GM19025 (cell line): ENCODE data around the gene SLC7A14.

Experiments
- ATAC-seq: cut with Tn5 transposase; IDR thresholded peaks from one replicate; pipeline ENCODE4 v1.9.1; 2021; ENCODE audit warnings: mild to moderate bottlenecking, low read depth, moderate library complexity; ENCODE audit not compliant: unreplicated experiment

SLC7A14 gene

DNA sequence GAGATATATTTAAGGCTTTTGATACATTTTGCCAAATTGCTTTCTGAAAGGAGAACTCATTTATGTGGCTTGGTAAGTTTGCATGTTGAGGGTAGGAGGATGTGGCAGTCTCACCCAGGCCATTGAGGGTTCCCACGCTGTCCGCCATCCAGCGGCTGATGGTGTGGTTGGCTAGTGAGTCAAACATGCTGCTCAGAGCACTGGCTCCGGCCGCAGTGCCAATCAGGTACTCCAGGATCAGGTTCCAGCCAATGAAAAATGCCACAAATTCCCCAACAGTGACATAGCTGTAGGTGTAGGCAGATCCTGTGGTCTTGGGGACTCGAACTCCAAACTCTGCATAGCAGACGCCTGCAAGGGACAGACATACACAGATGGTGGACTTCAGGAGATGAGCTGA lies 84.9 kb downstream of the SLC7A14 start:
- ATAC-seq: no peak

DNA sequence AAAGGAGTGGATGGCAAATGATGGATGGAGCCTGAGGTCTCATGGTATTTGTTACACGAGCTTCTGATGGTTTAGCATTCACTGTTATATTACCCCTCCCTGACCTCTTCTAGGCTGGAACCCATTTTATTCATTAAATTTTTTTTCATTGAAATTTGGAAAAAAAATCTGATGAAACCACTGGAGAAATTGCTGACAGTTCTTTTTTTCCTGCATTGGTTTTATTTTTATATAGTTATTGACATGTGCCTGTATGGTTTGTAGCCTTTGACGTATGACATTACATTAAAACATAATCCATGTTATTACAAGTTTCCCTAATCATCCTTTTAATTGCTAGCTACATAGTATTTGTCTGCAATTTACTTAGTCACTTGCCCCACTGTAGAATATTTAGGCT lies 85.4 kb downstream of the SLC7A14 start:
- ATAC-seq: no peak

DNA sequence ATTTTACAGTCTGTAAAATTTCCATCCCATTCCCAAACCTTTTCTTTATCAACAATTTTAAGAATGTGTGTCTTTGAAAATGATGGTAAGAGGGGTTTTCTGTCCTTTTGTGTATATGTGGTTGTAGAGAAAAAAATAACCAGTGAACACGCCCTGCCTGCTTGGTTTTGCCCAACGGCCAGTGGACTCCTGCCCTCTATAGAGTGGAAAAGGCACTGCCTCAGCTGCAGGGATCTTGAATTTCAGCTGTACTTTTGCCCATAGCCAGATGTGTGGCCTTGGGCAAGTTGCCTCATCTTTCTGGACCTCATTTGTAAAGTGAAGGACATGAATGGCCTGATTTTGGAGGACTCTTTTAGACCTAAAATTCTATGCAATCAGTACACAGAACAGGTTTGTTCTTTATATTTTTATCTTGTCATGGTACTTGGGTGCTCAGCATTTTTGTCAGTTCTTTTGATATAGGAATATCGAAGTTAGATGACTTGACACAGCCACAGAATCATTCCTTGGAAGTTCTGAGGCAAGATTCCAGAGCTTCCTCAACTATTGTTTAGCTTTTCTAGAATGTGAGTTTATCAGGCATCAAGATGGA lies 86.2 kb downstream of the SLC7A14 start:
- no peak for ATAC-seq

DNA sequence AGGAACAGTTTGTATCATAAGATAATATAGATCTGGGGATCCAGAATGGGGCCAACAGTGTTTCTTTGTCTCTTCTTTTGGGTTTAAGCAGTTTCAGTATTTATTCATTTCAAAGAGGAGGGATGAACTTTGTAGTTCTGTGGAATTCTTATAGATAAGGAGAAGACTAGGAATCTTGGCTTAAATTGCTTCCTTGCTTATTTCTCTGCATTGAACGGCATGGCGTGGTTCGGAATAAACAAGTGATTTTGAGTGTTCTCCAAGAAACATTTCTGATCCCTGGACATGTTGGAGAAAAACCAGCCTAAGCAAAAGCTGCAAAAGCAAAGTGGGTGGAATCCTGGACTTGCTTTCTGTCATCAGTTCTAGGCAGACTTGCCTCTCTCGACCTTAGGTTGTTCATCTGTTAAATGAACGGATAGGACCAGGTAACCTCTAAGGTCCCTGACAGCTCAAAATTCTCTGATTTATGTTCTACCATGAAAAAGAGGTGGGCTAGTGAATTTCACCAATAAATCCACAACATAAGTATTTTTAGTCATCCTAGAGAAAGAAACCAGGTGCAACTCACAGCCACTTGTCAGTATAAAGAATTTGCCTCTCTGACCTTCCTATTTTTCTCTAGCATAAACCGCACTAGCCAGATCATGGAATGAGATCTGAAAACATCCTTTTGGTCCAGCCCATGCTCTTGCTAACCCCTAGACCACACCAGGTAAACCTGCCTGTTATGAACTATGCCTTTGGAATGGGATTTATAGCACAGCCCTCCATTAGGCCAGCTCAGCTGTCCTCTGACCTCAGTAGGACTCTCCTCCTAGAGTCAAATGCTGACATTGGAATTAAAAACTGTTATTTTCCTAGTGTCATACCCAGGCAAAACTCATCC lies 88.4 kb downstream of the SLC7A14 start:
- no peak for ATAC-seq

DNA sequence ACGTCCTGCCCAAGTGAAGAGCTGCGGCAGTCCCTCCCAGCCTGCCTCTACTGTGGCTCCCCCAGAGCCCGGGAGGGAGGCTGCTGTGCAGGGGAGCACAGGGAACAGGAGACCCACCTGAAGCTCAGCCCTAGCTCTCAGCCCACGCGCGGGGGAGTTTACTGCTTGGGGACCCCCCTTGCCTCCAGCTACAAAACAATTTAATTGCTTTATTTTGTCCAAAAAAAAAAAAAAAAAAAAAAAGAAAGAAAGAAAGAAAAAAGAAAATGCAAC lies 89.1 kb downstream of the SLC7A14 start:
- no peak for ATAC-seq

DNA sequence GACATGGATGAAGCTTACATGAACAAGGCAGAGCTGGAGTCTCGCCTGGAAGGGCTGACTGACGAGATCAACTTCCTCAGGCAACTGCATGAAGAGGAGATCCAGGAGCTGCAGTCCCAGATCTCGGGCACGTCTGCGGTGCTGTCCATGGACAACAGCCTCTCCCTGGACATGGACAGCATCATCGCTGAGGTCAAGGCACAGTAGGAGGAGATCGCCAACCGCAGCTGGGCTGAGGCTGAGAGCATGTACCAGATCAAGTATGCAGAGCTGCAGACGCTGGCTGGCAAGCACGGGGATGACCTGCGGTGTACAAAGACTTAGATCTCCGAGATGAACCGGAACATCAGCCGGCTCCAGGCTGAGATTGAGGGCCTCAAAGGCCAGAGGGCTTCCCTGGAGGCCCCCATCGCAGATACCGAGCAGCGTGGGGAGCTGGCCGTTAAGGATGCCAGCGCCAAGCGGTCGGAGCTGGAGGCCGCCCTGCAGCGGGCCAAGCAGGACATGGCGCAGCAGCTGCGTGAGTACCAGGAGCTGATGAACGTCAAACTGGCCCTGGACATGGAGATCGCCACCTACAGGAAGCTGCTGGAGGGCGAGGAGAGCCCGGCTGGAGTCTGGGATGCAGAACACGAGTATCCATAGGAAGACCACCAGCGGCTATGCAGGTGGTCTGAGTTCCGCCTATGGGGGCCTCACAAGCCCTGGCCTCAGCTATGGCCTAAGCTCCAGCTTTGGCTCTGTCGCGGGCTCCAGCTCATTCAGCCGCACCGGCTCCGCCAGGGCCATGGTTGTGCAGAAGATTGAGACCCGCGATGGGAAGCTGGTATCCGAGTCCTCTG lies 89.6 kb downstream of the SLC7A14 start:
- ATAC-seq: no peak

DNA sequence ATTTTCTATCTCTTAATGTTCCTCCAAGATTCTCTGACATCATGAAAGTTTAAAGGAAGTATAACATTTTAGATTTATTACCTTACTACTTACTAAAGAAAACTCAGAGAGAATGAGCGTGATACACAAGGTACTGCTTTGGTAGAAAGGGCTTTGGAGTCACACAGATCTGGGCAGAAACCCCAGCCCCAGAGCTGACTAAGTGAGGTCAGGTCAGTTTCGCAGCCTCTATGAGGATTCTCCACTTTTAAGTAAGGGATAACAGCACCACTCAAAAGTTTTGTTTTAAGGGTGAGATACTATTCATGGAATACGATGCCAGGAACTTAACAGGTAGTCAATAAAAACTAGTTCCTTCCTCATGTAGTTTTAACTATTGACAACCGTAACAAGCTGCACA lies 91.1 kb downstream of the SLC7A14 start:
- ATAC-seq: no peak

DNA sequence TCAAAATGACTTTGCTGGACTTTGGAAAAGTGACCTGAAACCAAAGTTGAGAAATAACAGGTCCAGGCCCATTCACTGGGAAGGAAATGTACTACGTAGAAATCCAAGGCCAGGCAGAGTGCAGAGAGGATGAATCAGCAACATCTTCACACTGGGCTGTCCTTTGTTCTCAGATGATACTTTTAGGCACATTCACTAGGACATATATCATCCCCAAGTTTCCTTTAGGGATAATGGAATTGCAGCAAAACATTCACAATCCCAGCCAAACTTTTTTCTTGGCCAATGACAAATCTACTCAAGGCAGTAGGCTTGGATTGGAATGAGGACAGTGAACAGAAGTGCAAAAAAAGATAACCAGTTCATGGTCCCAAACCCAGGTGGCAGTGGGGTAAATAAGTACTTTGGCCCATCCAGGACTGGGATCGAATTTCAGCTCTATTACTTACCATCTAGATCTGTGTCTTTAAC lies 92.1 kb downstream of the SLC7A14 start:
- no peak for ATAC-seq

DNA sequence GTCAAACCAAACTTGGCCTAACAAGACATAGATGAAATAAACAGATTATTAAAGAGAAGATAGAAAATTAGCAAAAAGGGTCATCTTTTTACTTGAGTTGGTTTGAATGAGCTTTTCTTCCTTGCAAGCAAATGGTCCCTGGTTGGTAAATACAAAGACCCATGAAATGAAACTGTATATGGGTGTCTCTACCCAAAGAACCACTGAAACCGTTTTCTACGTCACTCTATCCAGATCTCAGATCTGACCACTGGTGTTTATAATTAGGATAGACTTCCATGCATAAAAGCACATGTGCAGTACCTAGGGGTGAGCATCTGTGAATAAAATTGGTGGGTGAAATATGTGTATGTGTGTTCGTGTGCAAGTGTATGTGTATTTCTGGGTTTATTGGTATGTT lies 94.0 kb downstream of the SLC7A14 start:
- no peak for ATAC-seq

DNA sequence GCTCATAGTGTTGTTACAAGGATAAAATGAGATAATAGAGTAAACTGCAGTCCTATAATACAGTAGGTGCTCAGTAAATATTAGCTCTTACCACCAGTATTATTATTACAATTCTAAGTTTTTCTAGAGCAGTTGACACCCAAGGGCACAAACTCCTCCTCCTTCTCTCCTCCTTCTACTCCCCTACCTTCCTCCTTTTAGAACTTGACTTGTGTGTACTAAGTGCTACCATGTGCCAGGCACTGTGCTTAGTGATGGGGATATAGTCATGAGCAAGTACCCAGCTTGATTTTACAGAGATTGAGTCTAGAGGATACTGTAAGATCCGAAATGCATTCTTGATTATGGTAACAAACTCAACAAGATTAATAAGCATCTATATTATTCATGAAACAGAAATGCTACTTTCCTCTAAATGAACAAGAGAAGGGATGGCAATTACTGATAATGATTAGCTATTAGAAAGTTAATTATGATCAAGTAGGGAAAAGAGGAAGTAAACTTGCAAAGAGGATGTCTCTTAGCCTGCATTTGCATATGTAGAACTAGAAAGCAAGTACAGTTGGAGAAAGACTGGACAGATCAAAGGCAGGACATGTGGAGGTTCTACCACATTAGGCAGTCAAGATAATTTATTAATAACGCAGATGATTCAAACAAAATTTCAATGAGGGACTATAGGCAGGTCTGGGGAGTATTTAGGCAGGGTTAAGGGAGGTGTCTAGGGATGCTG lies 94.9 kb downstream of the SLC7A14 start:
- no peak for ATAC-seq

DNA sequence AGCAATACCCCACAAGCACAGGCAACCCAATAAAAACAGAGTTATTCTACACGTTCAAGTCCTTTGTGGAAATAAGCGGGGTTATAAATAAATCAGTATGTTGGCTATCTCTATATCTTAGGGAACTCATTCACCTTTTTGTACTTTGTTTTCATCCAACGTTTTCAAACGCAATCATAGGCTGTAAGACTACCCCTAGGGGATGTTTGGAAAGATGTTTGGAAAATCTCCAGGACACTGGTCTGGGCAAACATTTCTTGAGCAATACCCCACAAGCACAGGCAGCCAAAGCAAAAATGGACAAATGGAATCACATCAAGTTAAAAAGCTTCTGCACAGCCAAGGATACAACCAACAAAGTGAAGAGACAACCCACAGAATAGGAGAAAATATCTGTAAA lies 97.1 kb downstream of the SLC7A14 start:
- no peak for ATAC-seq

DNA sequence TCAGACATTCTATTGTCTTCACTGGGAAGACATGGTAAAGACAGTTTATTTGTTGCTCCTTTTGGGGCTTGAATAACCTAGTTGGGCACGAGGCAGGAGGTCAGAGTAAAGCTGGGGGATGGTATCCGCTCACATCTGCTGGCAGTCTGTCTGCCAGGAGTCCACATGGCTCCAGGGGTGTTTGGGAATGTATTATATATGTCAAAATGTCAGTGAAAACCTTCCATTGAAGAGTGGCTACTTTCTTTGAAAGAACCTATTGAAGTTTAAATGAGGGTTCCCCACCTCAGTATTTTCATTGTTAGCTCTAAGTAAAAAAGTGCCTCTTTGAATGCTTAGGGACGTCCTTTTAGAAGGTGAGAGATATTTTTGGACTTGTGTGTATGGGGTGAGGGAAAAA lies 98.8 kb downstream of the SLC7A14 start:
- ATAC-seq: no peak

DNA sequence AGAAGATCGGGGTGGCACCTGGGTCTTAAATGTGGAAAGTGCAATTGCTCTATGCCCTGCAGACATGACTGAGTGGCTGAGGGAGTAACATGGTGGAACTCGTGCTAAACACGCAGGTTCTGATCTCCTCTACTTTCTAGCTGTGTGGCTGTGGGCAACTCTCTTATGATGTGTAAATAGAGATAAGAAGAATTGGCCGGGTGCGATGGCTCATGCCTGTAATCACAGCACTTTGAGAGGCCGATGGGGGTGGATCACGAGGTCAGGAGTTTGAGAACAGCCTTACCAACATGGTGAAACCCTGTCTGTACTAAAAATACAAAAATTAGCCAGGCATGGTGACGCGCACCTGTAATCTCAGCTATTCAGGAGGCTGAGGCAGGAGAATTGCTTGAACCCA lies 99.5 kb downstream of the SLC7A14 start:
- ATAC-seq: no peak

DNA sequence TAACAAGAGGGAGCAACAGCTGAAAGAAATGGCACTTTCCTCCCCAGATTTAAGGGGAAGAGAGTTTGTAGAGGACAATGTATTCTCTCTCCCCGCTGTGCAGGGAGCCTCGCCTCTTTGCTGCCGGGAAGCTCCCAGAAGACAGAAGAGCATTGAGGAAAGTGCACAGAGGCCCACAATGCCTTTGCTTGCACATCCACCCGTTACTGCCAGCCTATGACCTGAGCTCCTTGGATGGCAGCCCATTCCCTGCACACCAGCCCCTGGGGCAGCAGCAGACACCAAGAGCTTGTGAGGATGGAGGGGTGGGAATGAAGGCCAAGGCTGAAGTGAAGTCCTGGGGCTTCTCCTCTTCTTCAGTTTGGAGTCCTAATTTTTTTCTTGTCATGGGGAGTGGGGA lies 100.2 kb downstream of the SLC7A14 start:
- no peak for ATAC-seq

DNA sequence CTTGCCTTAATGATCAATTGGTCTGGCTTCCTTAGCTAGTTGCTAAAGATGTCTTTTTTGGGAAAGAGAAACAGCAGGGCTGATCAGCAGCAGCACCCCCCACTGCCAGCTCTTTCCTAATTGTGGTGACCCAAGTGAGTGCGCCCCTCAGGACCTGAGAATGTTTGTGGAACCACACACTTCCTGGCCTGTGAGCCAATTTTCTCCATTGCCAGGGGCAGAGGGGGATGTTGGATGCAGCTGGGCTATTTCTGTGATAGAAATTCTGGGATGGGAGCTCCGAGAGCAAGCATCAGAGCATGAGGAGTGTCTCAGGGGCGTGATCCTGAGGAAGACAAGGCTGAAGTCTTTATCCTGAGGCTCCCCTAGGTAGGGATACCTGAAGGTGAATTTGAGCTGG lies 100.6 kb downstream of the SLC7A14 start:
- ATAC-seq: no peak

DNA sequence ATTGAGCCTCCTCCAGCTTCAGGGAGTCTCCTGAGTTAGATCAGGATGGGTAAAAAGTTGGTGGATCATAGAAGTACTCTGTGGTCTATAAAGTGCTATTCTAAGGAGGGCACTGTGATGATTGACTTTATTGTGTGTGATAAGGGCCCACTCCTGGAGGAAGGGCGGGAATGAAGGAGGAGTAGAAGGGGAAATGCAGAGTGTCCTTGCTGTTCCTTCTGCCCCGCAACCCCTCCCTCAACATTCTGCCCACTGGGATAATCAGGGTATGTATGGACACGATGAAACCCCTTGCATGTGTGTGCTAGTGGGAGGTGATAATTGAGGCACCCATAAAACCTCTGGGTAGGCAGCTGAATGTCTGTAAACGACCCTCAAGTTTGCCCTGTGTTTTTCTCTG lies 101.0 kb downstream of the SLC7A14 start:
- ATAC-seq: no peak

DNA sequence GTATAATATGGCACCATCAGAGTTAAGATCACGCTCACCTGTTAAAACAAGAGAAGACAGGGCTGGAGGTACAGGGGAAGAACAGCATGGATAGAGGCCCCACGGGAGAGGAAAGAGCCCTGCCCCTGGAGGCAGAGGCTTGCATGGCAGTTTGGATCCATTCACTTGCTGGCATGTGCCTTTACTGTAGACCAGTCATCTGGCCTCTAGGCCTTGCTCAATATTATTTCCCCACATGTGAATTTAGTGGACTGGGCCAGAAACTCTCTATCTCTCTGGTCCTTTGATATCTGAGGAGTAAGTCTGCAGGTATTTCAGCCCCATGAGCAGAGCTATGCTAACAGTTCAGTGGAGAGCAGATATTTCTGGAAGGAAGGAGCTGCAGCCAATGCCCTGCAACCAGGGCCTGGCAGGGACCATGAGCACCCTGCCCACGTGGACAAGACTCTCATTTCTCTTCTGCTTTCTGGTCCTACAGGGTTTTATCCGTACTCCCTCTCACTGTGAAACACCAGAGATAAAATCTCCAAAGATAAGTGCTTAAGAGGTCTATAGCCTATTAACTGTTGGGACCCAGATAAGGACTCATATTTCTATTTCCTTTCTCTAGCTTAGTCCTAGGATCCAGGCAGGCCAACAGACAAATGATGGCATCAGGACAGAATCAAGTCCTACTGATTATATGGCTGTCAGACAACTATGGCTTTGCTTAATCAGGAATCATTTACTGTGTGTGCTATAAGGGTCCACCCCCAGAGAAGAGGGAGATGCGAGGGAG lies 102.2 kb downstream of the SLC7A14 start:
- no peak for ATAC-seq

DNA sequence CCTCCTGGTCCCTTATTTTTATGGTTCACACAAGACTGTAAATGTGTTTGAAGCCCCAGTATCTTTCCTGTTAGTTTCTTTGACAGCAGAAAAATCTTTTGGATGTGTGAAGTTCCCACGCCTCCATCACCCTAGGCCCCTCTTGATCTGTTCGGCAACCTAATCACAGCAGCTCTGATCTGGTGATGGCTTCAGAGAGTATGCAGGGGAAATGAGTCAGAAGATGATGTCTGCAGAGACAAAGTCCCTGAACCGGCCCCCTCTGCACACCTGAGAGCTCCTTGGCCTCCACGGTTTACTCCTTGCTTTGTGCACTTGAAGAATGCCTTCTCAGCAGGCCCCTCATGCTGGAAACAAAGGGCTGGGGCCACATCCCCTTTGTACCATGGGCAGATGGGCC lies 103.7 kb downstream of the SLC7A14 start:
- no peak for ATAC-seq

DNA sequence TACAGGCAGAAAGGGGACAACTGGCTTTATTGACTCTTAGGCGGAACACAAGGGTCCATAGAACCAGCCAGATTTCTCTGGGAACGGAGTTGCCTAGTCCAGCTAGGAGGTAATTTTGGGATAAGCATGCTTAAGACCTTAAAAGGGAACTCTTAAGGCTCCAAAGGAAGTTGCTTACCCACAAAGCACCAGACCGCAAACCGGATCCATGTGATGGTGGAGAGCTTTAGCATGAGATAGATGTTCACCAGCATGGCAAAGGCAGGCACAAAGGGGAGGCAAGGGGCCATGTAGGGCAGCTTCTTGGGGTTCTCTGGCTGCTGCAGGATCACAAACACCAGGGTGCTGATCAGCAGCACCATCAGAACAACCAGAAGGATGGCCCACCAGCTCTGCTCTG lies 105.8 kb downstream of the SLC7A14 start:
- no peak for ATAC-seq

DNA sequence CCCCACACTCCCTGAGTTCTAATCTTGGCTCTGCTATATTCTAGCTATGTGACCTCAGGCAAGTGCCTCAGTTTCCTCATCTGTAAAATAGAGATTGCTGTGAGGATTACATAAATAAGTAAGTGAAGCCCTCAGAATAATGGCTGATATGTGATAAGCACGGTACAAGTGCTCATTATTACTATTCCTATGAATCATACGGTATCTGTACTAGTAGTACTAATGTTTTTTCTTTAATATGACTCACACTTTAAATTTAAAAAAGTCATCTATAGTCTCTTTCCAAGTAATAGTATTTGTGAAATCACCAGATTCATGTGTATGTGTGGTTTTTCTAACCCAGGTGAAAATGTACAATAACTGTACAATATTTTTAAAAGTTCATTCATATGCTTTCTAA lies 108.5 kb downstream of the SLC7A14 start:
- no peak for ATAC-seq
